ENCODE data around the gene KCNF1. TPM values are rescaled to one million over a fixed set of nuclear protein-coding genes. Genes with fewer than 3 reads are reported as not detected.

KCNF1 gene
- total and polyA plus RNA-seq, 4 donors, result 0.06 to 0.83 (median 0.26) TPM

GRCh38 chr2:10948188-10948564 is 36.4 kb downstream of the KCNF1 start:
- ATAC-seq (ENCODE audit: insufficient read depth, low FRiP score), result no peak
- H3K9me3 ChIP-seq (ENCODE audit: control insufficient read depth in 4 of 4, insufficient read depth in 3 of 4, low read length in 3 of 4), result peaks cover 0 to 3% (median 0%) of the 10 kb centered on the region in 4 donors
- H3K27ac ChIP-seq (ENCODE audit: low read depth in 1 of 2, low read length in 1 of 2), result no peak overlapping the region
- DNase-seq, result no peak
- peaks cover 0 to 3% (median 0%) of the 10 kb centered on the region in 5 donors for H3K4me1 ChIP-seq (ENCODE audit: control insufficient read depth in 5 of 5, insufficient read depth in 5 of 5, low read length in 5 of 5)
- H3K36me3 ChIP-seq (ENCODE audit: control insufficient read depth in 4 of 4, insufficient read depth in 4 of 4, low read length in 4 of 4), result no peaks in the 10 kb centered on the region
- no peaks in the 10 kb centered on the region for H3K27me3 ChIP-seq (ENCODE audit: control insufficient read depth in 3 of 3, insufficient read depth in 3 of 3, low read length in 2 of 3)
- TF ChIP-seq CTCF (IDR thresholded peaks at IDR 0.05; ENCODE audit: control extremely low read depth, extremely low read depth), result no peak
- H3K4me3 ChIP-seq, result no peak overlapping the region
- WGBS, 2 donors, result 87 to 94% methylated on average over 7 of the region's 7 CpGs
- H3K9ac ChIP-seq (ENCODE audit: insufficient read depth in 1 of 2, low read length in 2 of 2), result no peak overlapping the region

- TF ChIP-seq CTCF (IDR thresholded peaks at IDR 0.05; ENCODE audit: control extremely low read depth, extremely low read depth), result no peak
- 92% methylated on average over 15 of the region's 15 CpGs for WGBS, 2 donors
- ATAC-seq (ENCODE audit: insufficient read depth, low FRiP score) (no peak), DNase-seq (no peak)
- Histone ChIP-seq H3K27me3 (ENCODE audit: control insufficient read depth in 3 of 3, insufficient read depth in 3 of 3, low read length in 2 of 3) (no peaks in the 10 kb centered on the region), H3K27ac (ENCODE audit: low read depth in 1 of 2, low read length in 1 of 2) (no peak overlapping the region), H3K4me1 (ENCODE audit: control insufficient read depth in 5 of 5, insufficient read depth in 5 of 5, low read length in 5 of 5) (peaks cover 0 to 3% (median 0%) of the 10 kb centered on the region in 5 donors), H3K36me3 (ENCODE audit: control insufficient read depth in 4 of 4, insufficient read depth in 4 of 4, low read length in 4 of 4) (no peaks in the 10 kb centered on the region), H3K9me3 (ENCODE audit: control insufficient read depth in 4 of 4, insufficient read depth in 3 of 4, low read length in 3 of 4) (peaks cover 0 to 3% (median 0%) of the 10 kb centered on the region in 4 donors), H3K4me3 (no peak overlapping the region), H3K9ac (ENCODE audit: insufficient read depth in 1 of 2, low read length in 2 of 2) (no peak overlapping the region)
These were observed 37.0 kb downstream of the KCNF1 start for GRCh38 chr2:10948606-10949230.

DNA sequence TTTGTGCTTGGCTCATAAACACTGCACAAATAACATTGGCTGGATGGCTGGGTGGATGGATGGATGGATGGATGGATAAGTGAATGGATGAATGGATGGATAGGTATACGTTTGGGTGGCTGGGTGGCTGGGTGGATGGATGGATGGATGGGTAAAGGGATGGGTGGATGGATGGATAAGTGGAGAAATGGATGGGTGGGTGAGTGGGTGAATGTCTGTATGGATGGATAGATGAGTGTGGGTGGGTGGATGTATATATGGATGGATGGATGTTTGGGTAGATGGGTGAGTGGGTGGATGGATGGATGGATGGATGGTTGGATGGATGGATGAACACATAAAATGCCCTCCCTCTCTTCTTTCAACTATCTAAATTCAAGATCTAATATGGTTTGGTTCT is 38.1 kb downstream of the KCNF1 start:
- DNase-seq (no peak), ATAC-seq (ENCODE audit: insufficient read depth, low FRiP score) (no peak)
- WGBS, 2 donors, result 72 to 79% methylated on average over 1 of the region's 1 CpG
- no peak for TF ChIP-seq CTCF (IDR thresholded peaks at IDR 0.05; ENCODE audit: control extremely low read depth, extremely low read depth)
- Histone ChIP-seq H3K4me3 (no peak overlapping the region), H3K9ac (ENCODE audit: insufficient read depth in 1 of 2, low read length in 2 of 2) (no peak overlapping the region), H3K27ac (ENCODE audit: low read depth in 1 of 2, low read length in 1 of 2) (no peak overlapping the region), H3K4me1 (ENCODE audit: control insufficient read depth in 5 of 5, insufficient read depth in 5 of 5, low read length in 5 of 5) (peaks cover 0 to 3% (median 0%) of the 10 kb centered on the region in 5 donors), H3K36me3 (ENCODE audit: control insufficient read depth in 4 of 4, insufficient read depth in 4 of 4, low read length in 4 of 4) (no peaks in the 10 kb centered on the region), H3K9me3 (ENCODE audit: control insufficient read depth in 4 of 4, insufficient read depth in 3 of 4, low read length in 3 of 4) (peaks cover 0 to 3% (median 0%) of the 10 kb centered on the region in 4 donors), H3K27me3 (ENCODE audit: control insufficient read depth in 3 of 3, insufficient read depth in 3 of 3, low read length in 2 of 3) (no peaks in the 10 kb centered on the region)

All from lung (tissue), 12 donors.